HepG2 (cell line): Measurements from ENCODE around the gene AHCY. TPM values are rescaled to one million over a fixed set of nuclear protein-coding genes. Genes with fewer than 3 reads are reported as not detected.
A peak's percentile ranks its signal among the peaks of the same experiment; 100 is the strongest.

ENCODE experiments used
- ARID2 ChIP-seq: sonication (generic); formaldehyde crosslinking; IDR thresholded peaks from 2 replicates; pipeline ENCODE4 v1.8.1; 2022; ENCODE audit warnings: mild to moderate bottlenecking, missing genetic modification reagents, borderline replicate concordance
- ATM ChIP-seq: fragments of 450-650 bp; IDR thresholded peaks from 2 replicates; pipeline ENCODE4 v1.7.1; 2017; ENCODE audit warnings: mild to moderate bottlenecking, borderline replicate concordance
- CEBPG ChIP-seq: IDR thresholded peaks from 2 replicates; pipeline ENCODE4 v1.6.1; 2016
- FOXK2 ChIP-seq: fragments of 450-650 bp; IDR thresholded peaks from 2 replicates; pipeline ENCODE4 v1.6.1; 2016
- RBM39 ChIP-seq: fragments of 200-400 bp; formaldehyde crosslinking; IDR thresholded peaks from one replicate; pipeline ENCODE4 v1.6.1; 2018; ENCODE audit warnings: antibody characterized with exemption, mild to moderate bottlenecking, low read depth, low read length; ENCODE audit not compliant: poor library complexity, severe bottlenecking
- SOX13 ChIP-seq, 3 experiments: fragments of 450-650 bp in 1 of 3; sonication (generic) in 1 of 3; formaldehyde crosslinking in 1 of 3; IDR thresholded peaks in 2 of 3; conservative IDR thresholded peaks in 1 of 3; 2 replicates each; pipeline versions ENCODE4 v1.5.0 to v1.6.1; 2016 to 2020; ENCODE audit warnings: antibody characterized with exemption in 1 of 3, mild to moderate bottlenecking in 1 of 3, missing compliant biosample characterization in 1 of 3, missing genetic modification reagents in 1 of 3, moderate library complexity in 1 of 3
- TARDBP ChIP-seq: sonication (generic); formaldehyde crosslinking; IDR thresholded peaks from 2 replicates; pipeline ENCODE4 v1.8.0; 2022; ENCODE audit warnings: mild to moderate bottlenecking, missing genetic modification reagents
- ZBTB38 ChIP-seq: sonication (generic); formaldehyde crosslinking; IDR thresholded peaks from 2 replicates; pipeline ENCODE4 v1.5.1; 2020; ENCODE audit warnings: mild to moderate bottlenecking, missing genetic modification reagents
- ZBTB7B ChIP-seq: sonication (generic); formaldehyde crosslinking; IDR thresholded peaks from 2 replicates; pipeline ENCODE4 v1.4.0; 2020; ENCODE audit warnings: missing genetic modification reagents
- ZNF264 ChIP-seq: sonication (generic); formaldehyde crosslinking; IDR thresholded peaks from 2 replicates; pipeline ENCODE4 v1.4.0; 2020; ENCODE audit warnings: missing genetic modification reagents
- ZNF292 ChIP-seq: sonication (generic); formaldehyde crosslinking; IDR thresholded peaks from 2 replicates; pipeline ENCODE4 v1.8.1; 2022; ENCODE audit warnings: mild to moderate bottlenecking, low read depth, missing genetic modification reagents, borderline replicate concordance
- ZNF773 ChIP-seq: sonication (generic); formaldehyde crosslinking; IDR thresholded peaks from 2 replicates; pipeline ENCODE4 v1.4.0; 2020; ENCODE audit warnings: missing genetic modification reagents, borderline replicate concordance
- polyA plus RNA-seq, 8 experiments: library from polyadenylated mRNA; depleted of rRNA in 3 of 8; stranded (reverse) in 7 of 8; unstranded in 1 of 8; fragments of >200 nt; fragmentation: Illumina TruSeq in 4 of 8; extraction: Trizol in 4 of 8; gene quantifications; 2 replicates each; pipeline versions ENCODE4 v1.2.1 to v1.2.3, GENCODE V29; 2011 to 2016; ENCODE audit warnings: low read depth in 4 of 8, missing spikeins in 1 of 8, mixed read lengths in 1 of 8; ENCODE audit not compliant: insufficient read depth in 1 of 8
- total RNA-seq, 5 experiments: library from RNA; depleted of rRNA; stranded (reverse); fragments of >200 nt; fragmentation: Illumina TruSeq; extraction: Trizol; gene quantifications; 2 replicates each; pipeline ENCODE4 v1.2.3, GENCODE V29; 2016; ENCODE audit warnings: low read depth in 1 of 5
- TF ChIP-seq, protein P1 (sequence below): sonication (generic); formaldehyde crosslinking; IDR thresholded peaks from 2 replicates; pipeline ENCODE4 v1.8.0; 2022; ENCODE audit warnings: mild to moderate bottlenecking, missing genetic modification reagents, borderline replicate concordance
- TF ChIP-seq, protein P2 (sequence below): sonication (generic); formaldehyde crosslinking; IDR thresholded peaks from 2 replicates; pipeline ENCODE4 v1.4.0; 2020; ENCODE audit warnings: mild to moderate bottlenecking, missing genetic modification reagents
- TF ChIP-seq, protein P3 (sequence below): sonication (generic); formaldehyde crosslinking; IDR thresholded peaks from 2 replicates; pipeline ENCODE4 v1.5.0; 2020; ENCODE audit warnings: mild to moderate bottlenecking, missing genetic modification reagents

Gene AHCY
- total and polyA plus RNA-seq, 2 of the 13 experiments (the other 11 are each of a cell fraction or from before 2014, with no cell fraction given): 407 to 419 TPM

DNA sequence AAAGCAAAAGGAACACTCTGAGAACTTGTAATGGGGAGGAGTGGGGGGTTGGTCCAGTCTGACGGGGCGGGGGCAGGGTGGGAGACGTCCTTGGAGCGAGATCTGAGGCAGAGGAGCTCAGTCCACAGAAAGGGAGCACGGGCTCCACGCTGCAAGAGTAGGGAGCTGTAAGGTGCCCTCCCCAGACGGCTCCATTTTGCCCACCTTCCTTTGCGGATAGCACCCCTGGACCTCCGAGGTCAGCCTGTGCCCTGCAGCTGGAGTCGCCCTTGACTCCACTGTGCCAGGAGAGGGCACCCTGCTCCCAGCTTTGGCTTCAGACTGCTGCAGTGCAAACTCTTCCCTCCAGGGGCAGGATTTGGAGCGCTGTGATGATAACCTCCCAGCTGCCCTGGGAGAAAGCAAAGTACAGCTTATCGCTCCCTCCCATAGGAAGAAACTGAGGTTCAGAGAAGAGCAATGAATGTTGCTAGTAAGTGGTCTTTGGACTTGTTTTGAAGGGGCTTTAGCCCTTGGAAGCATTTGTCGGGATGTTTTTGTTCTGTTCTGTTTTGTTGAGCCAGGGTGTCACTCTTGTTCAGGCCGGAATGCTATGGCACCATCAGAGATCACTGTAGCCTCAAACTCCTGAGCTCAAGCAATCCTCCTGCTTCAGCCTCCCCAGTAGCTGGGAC is 9.5 kb upstream of the AHCY start (continued):
- peak; percentile 11 for TF ChIP-seq ZNF264 (CRISPR knock-in tag)
- TF ChIP-seq, protein P1, sequence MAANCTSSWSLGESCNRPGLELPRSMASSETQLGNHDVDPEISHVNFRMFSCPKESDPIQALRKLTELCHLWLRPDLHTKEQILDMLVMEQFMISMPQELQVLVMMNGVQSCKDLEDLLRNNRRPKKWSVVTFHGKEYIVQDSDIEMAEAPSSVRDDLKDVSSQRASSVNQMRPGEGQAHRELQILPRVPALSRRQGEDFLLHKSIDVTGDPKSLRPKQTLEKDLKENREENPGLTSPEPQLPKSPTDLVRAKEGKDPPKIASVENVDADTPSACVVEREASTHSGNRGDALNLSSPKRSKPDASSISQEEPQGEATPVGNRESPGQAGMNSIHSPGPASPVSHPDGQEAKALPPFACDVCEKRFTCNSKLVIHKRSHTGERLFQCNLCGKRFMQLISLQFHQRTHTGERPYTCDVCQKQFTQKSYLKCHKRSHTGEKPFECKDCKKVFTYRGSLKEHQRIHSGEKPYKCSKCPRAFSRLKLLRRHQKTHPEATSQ (CRISPR knock-in tag): no peak
- TF ChIP-seq CEBPG (CRISPR knock-in tag): peak; percentile 71
- no peak for TF ChIP-seq SOX13 (IDR thresholded peaks at IDR 0.05)
- TF ChIP-seq SOX13 (CRISPR knock-in tag; conservative IDR thresholded peaks at IDR 0.05 in 1 of 2, IDR thresholded peaks at IDR 0.05 in 1 of 2): peak in 1 of 2 experiments; percentile 77; a peak in 2 of 4 replicates
- TF ChIP-seq ZNF292 (CRISPR knock-in tag): peak; percentile 85; the same call in 1 of the 2 replicates
- no peak for TF ChIP-seq ZNF773 (CRISPR knock-in tag)
- no peak for TF ChIP-seq ARID2
- no peak; the same call in 1 of the 2 replicates for TF ChIP-seq FOXK2
- TF ChIP-seq, protein P2, sequence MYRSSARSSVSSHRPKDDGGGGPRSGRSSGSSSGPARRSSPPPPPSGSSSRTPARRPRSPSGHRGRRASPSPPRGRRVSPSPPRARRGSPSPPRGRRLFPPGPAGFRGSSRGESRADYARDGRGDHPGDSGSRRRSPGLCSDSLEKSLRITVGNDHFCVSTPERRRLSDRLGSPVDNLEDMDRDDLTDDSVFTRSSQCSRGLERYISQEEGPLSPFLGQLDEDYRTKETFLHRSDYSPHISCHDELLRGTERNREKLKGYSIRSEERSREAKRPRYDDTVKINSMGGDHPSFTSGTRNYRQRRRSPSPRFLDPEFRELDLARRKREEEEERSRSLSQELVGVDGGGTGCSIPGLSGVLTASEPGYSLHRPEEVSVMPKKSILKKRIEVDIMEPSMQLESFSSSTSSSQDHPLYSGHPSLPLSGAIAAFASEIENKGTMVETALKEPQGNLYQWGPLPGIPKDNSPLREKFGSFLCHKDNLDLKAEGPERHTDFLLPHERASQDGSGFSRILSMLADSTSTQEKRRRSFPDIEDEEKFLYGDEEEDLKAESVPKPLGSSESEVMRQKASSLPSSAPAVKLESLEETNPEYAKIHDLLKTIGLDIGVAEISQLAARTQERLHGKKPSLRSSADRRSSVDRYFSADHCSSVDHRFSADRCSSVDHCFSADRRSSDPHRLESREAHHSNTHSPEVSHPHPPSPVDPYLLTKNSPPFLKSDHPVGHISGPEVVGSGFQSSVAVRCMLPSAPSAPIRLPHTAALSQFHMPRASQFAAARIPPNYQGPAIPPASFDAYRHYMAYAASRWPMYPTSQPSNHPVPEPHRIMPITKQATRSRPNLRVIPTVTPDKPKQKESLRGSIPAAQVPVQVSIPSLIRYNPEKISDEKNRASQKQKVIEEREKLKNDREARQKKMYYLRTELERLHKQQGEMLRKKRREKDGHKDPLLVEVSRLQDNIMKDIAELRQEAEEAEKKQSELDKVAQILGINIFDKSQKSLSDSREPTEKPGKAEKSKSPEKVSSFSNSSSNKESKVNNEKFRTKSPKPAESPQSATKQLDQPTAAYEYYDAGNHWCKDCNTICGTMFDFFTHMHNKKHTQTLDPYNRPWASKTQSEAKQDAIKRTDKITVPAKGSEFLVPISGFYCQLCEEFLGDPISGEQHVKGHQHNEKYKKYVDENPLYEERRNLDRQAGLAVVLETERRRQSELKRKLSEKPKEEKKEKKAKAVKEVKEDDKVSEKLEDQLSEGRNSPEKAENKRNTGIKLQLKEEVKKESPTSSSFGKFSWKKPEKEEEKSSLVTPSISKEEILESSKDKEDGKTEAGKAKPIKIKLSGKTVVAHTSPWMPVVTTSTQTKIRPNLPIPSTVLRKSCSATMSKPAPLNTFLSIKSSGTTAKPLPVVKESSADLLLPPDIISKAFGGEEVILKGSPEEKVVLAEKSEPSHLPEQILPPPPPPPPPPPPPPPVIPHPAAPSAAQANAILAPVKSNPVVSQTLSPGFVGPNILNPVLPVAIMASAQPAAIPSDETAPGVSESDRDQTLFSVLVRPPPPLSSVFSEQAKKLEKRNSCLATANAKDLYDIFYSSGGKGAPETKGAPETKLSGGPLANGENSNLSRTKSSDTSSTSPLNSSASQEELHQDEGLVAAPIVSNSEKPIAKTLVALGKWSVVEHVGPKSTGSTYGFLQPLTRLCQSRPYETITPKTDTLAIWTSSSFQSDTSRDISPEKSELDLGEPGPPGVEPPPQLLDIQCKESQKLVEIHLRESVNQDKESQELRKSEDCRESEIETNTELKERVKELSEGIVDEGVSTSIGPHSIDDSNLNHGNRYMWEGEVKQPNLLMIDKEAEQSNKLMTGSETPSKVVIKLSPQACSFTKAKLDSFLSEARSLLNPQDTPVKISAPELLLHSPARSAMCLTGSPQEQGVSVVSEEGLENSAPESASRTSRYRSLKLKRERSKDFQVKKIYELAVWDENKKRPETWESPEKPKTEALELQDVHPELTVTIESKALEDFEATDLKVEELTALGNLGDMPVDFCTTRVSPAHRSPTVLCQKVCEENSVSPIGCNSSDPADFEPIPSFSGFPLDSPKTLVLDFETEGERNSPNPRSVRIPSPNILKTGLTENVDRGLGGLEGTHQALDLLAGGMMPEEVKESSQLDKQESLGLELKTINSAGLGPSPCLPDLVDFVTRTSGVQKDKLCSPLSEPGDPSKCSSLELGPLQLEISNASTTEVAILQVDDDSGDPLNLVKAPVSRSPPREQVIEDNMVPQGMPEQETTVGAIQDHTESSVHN (CRISPR knock-in tag): peak; percentile 61; the same call in 1 of the 2 replicates
- TF ChIP-seq, protein P3, sequence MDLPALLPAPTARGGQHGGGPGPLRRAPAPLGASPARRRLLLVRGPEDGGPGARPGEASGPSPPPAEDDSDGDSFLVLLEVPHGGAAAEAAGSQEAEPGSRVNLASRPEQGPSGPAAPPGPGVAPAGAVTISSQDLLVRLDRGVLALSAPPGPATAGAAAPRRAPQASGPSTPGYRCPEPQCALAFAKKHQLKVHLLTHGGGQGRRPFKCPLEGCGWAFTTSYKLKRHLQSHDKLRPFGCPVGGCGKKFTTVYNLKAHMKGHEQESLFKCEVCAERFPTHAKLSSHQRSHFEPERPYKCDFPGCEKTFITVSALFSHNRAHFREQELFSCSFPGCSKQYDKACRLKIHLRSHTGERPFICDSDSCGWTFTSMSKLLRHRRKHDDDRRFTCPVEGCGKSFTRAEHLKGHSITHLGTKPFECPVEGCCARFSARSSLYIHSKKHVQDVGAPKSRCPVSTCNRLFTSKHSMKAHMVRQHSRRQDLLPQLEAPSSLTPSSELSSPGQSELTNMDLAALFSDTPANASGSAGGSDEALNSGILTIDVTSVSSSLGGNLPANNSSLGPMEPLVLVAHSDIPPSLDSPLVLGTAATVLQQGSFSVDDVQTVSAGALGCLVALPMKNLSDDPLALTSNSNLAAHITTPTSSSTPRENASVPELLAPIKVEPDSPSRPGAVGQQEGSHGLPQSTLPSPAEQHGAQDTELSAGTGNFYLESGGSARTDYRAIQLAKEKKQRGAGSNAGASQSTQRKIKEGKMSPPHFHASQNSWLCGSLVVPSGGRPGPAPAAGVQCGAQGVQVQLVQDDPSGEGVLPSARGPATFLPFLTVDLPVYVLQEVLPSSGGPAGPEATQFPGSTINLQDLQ: no peak
- TF ChIP-seq ATM: no peak
- peak; percentile 89 for TF ChIP-seq ZBTB7B (CRISPR knock-in tag)
- TF ChIP-seq TARDBP (CRISPR knock-in tag): peak; percentile 88
- peak; percentile 71 for TF ChIP-seq RBM39
- peak; percentile 97 for TF ChIP-seq ZBTB38 (CRISPR knock-in tag)
